ENCODE measurements around the gene ANO10. TPM values are rescaled to one million over a fixed set of nuclear protein-coding genes. Genes with fewer than 3 reads are reported as not detected.

The ANO10 gene
- total RNA-seq, 4 donors from 2014 or later: 28.2 to 36.9 (median 31.6) TPM

GRCh38 chr3:43345877-43346276 is 275.9 kb downstream of the ANO10 start:
- Histone ChIP-seq H3K4me3 (no peak overlapping the region), H3K4me1 (no peaks in the 10 kb centered on the region), H3K27me3 (no peaks in the 10 kb centered on the region), H3K9me3 (no peaks in the 10 kb centered on the region), H3K36me3 (peaks cover 97% of the 10 kb centered on the region), H3K27ac (no peak overlapping the region)
- TF ChIP-seq CTCF (IDR thresholded peaks at IDR 0.05) (no peak), EP300 (IDR thresholded peaks at IDR 0.05) (no peak), POLR2AphosphoS5 (IDR thresholded peaks at IDR 0.05) (no peak), POLR2A (IDR thresholded peaks at IDR 0.05) (no peak)
- no peak for DNase-seq (ENCODE audit: low spot score in 2 of 2)
- 82% methylated on average over 6 of the region's 6 CpGs for WGBS

- Histone ChIP-seq H3K4me3 (no peak overlapping the region), H3K27me3 (no peaks in the 10 kb centered on the region), H3K27ac (no peak overlapping the region), H3K9me3 (no peaks in the 10 kb centered on the region), H3K36me3 (peaks cover 99% of the 10 kb centered on the region), H3K4me1 (no peaks in the 10 kb centered on the region)
- TF ChIP-seq POLR2A (IDR thresholded peaks at IDR 0.05): no peak
- no peak for TF ChIP-seq CTCF (IDR thresholded peaks at IDR 0.05)
- TF ChIP-seq POLR2AphosphoS5 (IDR thresholded peaks at IDR 0.05): no peak
- TF ChIP-seq EP300 (IDR thresholded peaks at IDR 0.05): no peak
- WGBS: 93% methylated on average over 4 of the region's 4 CpGs
- no peak for DNase-seq (ENCODE audit: low spot score in 2 of 2)
These were observed 276.6 kb downstream of the ANO10 start for GRCh38 chr3:43345246-43345645.

- H3K36me3 ChIP-seq: peaks cover 99% of the 10 kb centered on the region
- 89% methylated on average over 3 of the region's 3 CpGs for WGBS
- H3K27ac ChIP-seq: no peak overlapping the region
These were observed 277.3 kb downstream of the ANO10 start for GRCh38 chr3:43344520-43344919.

GRCh38 chr3:43343815-43344214 is 278.0 kb downstream of the ANO10 start:
- WGBS: 89% methylated on average over 3 of the region's 3 CpGs
- TF ChIP-seq POLR2A (IDR thresholded peaks at IDR 0.05) (no peak), CTCF (IDR thresholded peaks at IDR 0.05) (no peak), POLR2AphosphoS5 (IDR thresholded peaks at IDR 0.05) (no peak), EP300 (IDR thresholded peaks at IDR 0.05) (no peak)
- H3K27ac ChIP-seq: no peak overlapping the region
- H3K4me1 ChIP-seq: no peaks in the 10 kb centered on the region
- peaks cover 99% of the 10 kb centered on the region for H3K36me3 ChIP-seq
- H3K9me3 ChIP-seq: peaks cover 6% of the 10 kb centered on the region
- DNase-seq (ENCODE audit: low spot score in 2 of 2): no peak
- no peaks in the 10 kb centered on the region for H3K27me3 ChIP-seq
- H3K4me3 ChIP-seq: no peak overlapping the region

More at GRCh38 chr3:43344520-43344919, 277.3 kb downstream of the ANO10 start:
- TF ChIP-seq POLR2A (IDR thresholded peaks at IDR 0.05) (no peak), CTCF (IDR thresholded peaks at IDR 0.05) (no peak), EP300 (IDR thresholded peaks at IDR 0.05) (no peak), POLR2AphosphoS5 (IDR thresholded peaks at IDR 0.05) (no peak)
- peaks cover under 1% of the 10 kb centered on the region for H3K9me3 ChIP-seq
- H3K4me3 ChIP-seq: no peak overlapping the region
- no peaks in the 10 kb centered on the region for H3K4me1 ChIP-seq
- no peak for DNase-seq (ENCODE audit: low spot score in 2 of 2)
- H3K27me3 ChIP-seq: no peaks in the 10 kb centered on the region

GRCh38 chr3:43343185-43343584 is 278.6 kb downstream of the ANO10 start:
- H3K27me3 ChIP-seq: no peaks in the 10 kb centered on the region
- no peak for TF ChIP-seq EP300 (IDR thresholded peaks at IDR 0.05)
- TF ChIP-seq CTCF (IDR thresholded peaks at IDR 0.05): no peak
- TF ChIP-seq POLR2A (IDR thresholded peaks at IDR 0.05): no peak
- no peak for TF ChIP-seq POLR2AphosphoS5 (IDR thresholded peaks at IDR 0.05)
- DNase-seq (ENCODE audit: low spot score in 2 of 2): no peak
- H3K36me3 ChIP-seq: peaks cover 96% of the 10 kb centered on the region
- H3K4me3 ChIP-seq: no peak overlapping the region
- H3K9me3 ChIP-seq: peaks cover 6% of the 10 kb centered on the region
- 85% methylated on average over 4 of the region's 4 CpGs for WGBS
- H3K27ac ChIP-seq: no peak overlapping the region
- H3K4me1 ChIP-seq: no peaks in the 10 kb centered on the region

Data from suprapubic skin (tissue), 4 donors.